ENCODE results near the gene CDH12.

DNA sequence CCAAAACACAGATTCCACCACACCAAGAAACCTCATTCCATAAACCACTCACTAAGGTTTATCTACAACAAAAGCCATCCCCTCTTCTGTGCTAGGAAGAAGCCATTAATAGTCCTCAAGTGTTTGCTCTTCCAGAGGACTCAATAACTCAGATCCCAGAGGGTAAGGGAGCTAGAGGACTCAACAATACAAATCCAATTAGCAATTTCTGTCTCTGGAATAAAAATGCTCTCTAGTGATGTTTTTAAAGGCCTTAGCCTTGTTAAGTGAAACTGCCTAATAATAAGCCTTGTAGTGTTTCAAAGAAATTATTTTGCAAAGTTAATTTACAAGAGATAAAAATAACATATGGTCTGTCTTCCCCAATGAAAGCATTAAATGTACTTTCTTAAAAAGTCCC lies 942.4 kb downstream of the CDH12 start:
- TF ChIP-seq POLR2A (IDR thresholded peaks at IDR 0.05) (no peak), CTCF (IDR thresholded peaks at IDR 0.05) (no peak), POLR2AphosphoS5 (IDR thresholded peaks at IDR 0.05) (no peak)

Data from suprapubic skin (tissue), 4 donors.